Measurements from ENCODE around the gene TRIP10. TPM values are rescaled to one million over a fixed set of nuclear protein-coding genes. Genes with fewer than 3 reads are reported as not detected.

TRIP10 gene
- total and polyA plus RNA-seq, 2 of the 4 experiments (the other 2 are of a cell fraction), result 39.1 to 47.0 TPM

- TF ChIP-seq NFE2L2 (IDR thresholded peaks at IDR 0.05; ENCODE audit: low read depth, low read length) (no peak), RCOR1 (IDR thresholded peaks at IDR 0.05; ENCODE audit: insufficient replicate concordance, low read length) (no peak), RAD21 (IDR thresholded peaks at IDR 0.05; ENCODE audit: low read length) (no peak), BHLHE40 (IDR thresholded peaks at IDR 0.05; ENCODE audit: low read depth, low read length) (no peak), USF2 (IDR thresholded peaks at IDR 0.05; ENCODE audit: low read depth, low read length) (no peak), CHD1 (IDR thresholded peaks at IDR 0.05; ENCODE audit: low read depth, low read length) (no peak), SMC3 (IDR thresholded peaks at IDR 0.05; ENCODE audit: low read depth, low read length) (no peak)
- DNase-seq, result no peak
- WGBS, 2 experiments (ENCODE audit: extremely low coverage in 2 of 2, insufficient read length in 1 of 2), result 0% methylated on average over 3 of the region's 16 CpGs; no CpG with 5 or more reads in 1 of the 2 experiments
- intact Hi-C loops (cut with micrococcal nuclease) (loop anchor here (1.0 to 10.0 kb wide), 8 partner anchors 105 to 610 kb away; partner anchors contain the start of genes ALKBH7, KHSRP, TNFSF9 and ZNF557), in situ Hi-C loops (cut with MboI; ENCODE audit: low sequenced_read_pairs) (loop anchor here (10.0 kb wide), 2 partner anchors 128 to 222 kb away; no protein-coding TSS in a partner anchor), dilution Hi-C loops (cut with HindIII; ENCODE audit: low sequenced_read_pairs, unreplicated experiment) (no loop called here)
- peak overlapping the region; percentile 50; the same call in 1 of the 2 replicates for H3K14ac ChIP-seq (replicated peaks; ENCODE audit: low read depth, low read length)
- H3K4ac ChIP-seq (ENCODE audit: low read depth, low read length), result peak overlapping the region; percentile 88
- BruUV-seq (replicated peaks), result no TSS peak
- peak overlapping the region; percentile 89 for H3K27ac ChIP-seq (ENCODE audit: insufficient read depth, low read length)
- no peak overlapping the region for H2BK15ac ChIP-seq (ENCODE audit: low read depth, low read length)
- ChIA-PET CTCF (interaction anchor here (0.6 to 3.6 kb wide), 6 partner anchors 16 to 357 kb away, joined by 3 to 25 read pairs (median 3); no protein-coding TSS in a partner anchor), POLR2A (ENCODE audit: unreplicated experiment) (no interaction called here)
- H2BK120ac ChIP-seq (ENCODE audit: low read depth, low read length), result peak overlapping the region; percentile 56
- H3K36me3 ChIP-seq (ENCODE audit: control insufficient read depth, insufficient read depth, low read length), result peaks cover 8% of the 10 kb centered on the region; the same call in 1 of the 2 replicates
- peak overlapping the region; percentile 81 for H3K4me2 ChIP-seq (ENCODE audit: low read depth, low read length)
- H3K9ac ChIP-seq (ENCODE audit: low read depth, low read length), result peak overlapping the region; percentile 66
- H3K79me1 ChIP-seq (ENCODE audit: low read depth in 1 of 2, low read length in 2 of 2), result peaks cover 0 to 48% of the 10 kb centered on the region in 2 experiments
- H4K91ac ChIP-seq (ENCODE audit: insufficient read depth, low read depth, low read length), result peak overlapping the region; percentile 0; the same call in 1 of the 2 replicates
- H4K5ac ChIP-seq (ENCODE audit: low read depth, low read length), result peak overlapping the region; percentile 21
- peak overlapping the region; percentile 92; the same call in 1 of the 2 replicates for H3K23ac ChIP-seq (ENCODE audit: low read depth, low read length)
- H2AFZ ChIP-seq (replicated peaks; ENCODE audit: low read length, poor library complexity), result peak overlapping the region; percentile 99
- peak overlapping the region; percentile 58 for H3K4me3 ChIP-seq (ENCODE audit: insufficient read depth, low read depth, low read length)
- ATAC-seq (ENCODE audit: low read depth), result no peak
- peak overlapping the region; percentile 76 for H3K56ac ChIP-seq (ENCODE audit: extremely low read depth, insufficient read depth, low read length)
- H4K20me1 ChIP-seq (ENCODE audit: insufficient read depth, low read length), result no peaks in the 10 kb centered on the region
- H2BK20ac ChIP-seq (ENCODE audit: low read depth, low read length), result no peak overlapping the region
- peak overlapping the region; percentile 98 for H2AK9ac ChIP-seq (replicated peaks; ENCODE audit: low read depth, low read length, poor library complexity)
- H4K8ac ChIP-seq (ENCODE audit: low read depth in 2 of 2, low read length in 2 of 2), result peak overlapping the region; percentile 19 to 88; a peak in 3 of 4 replicates
- peaks cover 7% of the 10 kb centered on the region; the same call in 1 of the 2 replicates for H3K9me1 ChIP-seq (ENCODE audit: insufficient read depth, low read length)
- no peaks in the 10 kb centered on the region for H3K27me3 ChIP-seq (ENCODE audit: control insufficient read depth, insufficient read depth, low read length)
- H2AK5ac ChIP-seq (ENCODE audit: low read depth, low read length), result no peak overlapping the region; the same call in 1 of the 2 replicates
- no peak overlapping the region; the same call in 1 of the 2 replicates for H3K18ac ChIP-seq (ENCODE audit: low read depth, low read length)
- no peaks in the 10 kb centered on the region for H3K9me3 ChIP-seq (ENCODE audit: control insufficient read depth, insufficient read depth, low read length)
- peaks cover 13% of the 10 kb centered on the region for H3K4me1 ChIP-seq (ENCODE audit: control insufficient read depth, insufficient read depth, low read length)
- peak overlapping the region; percentile 46 for H2BK5ac ChIP-seq (ENCODE audit: low read depth, low read length, poor library complexity, severe bottlenecking)
These were observed 2.6 kb upstream of the TRIP10 start for GRCh38 chr19:6736917-6737283.
